HL-60/S4 treated with phorbol 12-myristate 13-acetate at 8.2 ng/mL for 4 days and 3 days (cell line): ENCODE data around the gene KCNMA1.

Experiments used
- in situ Hi-C: fragments of 300-500 bp; cut with MboI; formaldehyde crosslinking; loops from 2 replicates; pipeline ENCODE4 v1.15.0; 2022; ENCODE audit warnings: low sequenced_read_pairs

Gene KCNMA1

DNA sequence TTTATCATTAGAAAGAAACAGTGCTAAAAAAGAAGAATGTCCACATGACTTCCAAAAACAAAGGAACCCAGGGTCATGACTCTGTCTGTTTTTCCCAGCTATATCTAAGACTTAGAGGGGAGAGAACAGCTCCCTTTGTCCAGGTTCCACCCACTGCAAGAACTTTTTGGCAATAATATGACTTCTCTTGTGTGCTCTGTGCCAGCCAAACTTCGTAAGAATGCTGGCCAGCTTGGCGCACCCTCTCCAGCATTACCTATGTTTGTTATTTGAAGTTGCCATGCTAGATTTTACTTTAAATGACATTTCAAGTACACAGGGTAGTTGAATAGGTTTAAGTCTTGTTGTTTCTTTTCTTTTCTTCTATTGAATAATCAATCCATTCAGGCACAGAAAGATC, 371.4 kb downstream of the KCNMA1 start:
- in situ Hi-C loops: no loop called here

DNA sequence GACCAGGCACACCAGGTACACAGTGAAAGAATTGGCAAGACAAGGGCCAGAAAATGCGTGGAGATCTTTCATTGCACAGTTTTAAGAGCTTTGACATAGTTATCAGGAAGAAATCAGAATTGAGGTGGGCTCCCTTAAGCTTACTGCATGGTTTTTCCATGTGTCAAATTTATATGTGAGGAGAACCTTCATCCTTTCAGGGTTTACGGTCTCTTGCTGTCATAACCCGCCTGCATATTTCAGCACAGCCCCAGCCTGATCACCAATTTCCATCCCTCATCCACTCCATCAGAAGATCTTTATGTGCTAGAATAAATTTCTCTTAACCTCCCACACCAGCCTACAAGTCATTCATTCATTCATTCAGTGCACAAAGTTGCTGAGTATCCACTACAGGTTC, 373.1 kb downstream of the KCNMA1 start:
- in situ Hi-C loops: no loop called here

DNA sequence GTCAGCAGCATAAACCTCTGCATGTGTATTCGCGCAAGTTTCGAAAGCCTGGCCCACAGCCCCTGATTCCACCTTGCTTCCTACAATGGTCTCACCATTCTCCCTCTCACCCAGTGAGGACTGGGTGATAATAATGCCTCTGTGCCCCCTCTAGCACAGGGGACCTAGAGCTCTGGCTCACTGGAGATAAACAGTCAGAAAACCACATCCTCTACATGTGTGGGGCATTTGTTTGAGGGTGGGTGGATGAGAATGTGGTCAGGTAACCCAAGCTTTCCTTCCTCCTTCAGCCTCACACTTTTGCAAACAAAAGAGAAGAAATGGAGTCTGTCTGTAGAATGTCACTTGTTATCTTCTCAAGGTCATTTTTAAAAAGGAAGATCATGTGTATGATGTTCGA, 373.5 kb downstream of the KCNMA1 start:
- in situ Hi-C loops: no loop called here

DNA sequence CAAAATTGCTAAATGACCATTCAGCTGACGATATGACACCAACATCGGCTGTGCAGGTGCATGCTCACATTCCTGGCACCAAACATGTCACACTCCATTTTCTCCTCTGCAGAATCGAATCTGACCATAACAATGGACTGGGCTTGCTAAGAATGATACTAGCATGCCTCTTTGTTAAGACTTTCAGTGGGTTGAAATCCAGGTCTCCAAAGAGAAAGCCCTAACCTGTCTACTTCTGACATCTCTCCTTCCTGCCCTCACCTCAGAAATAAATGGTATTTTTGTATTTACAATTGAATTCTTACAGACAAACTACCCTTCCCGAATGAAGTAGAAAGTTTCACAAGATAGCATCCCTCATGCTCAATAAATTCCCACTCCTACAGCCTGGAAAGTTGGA, 373.9 kb downstream of the KCNMA1 start:
- in situ Hi-C loops: no loop called here

DNA sequence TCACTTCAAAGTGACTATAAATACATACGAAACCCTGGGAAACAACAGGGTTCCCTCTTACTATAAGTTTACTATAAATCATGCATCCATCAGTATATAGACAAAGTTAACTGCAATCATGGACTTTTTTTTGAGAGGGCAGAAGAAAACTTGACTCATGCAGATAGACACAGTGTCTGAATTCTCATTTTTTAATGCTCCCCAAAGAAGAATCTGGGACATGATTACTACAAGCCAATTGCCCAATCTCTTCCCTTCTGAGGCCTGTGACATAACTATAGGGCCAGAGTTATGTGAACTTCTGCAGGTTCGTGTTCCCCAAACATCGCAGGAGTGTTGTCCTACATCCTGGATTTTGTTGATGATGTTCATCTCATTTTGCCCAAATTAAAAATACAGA, 376.5 kb downstream of the KCNMA1 start:
- in situ Hi-C loops: no loop called here

DNA sequence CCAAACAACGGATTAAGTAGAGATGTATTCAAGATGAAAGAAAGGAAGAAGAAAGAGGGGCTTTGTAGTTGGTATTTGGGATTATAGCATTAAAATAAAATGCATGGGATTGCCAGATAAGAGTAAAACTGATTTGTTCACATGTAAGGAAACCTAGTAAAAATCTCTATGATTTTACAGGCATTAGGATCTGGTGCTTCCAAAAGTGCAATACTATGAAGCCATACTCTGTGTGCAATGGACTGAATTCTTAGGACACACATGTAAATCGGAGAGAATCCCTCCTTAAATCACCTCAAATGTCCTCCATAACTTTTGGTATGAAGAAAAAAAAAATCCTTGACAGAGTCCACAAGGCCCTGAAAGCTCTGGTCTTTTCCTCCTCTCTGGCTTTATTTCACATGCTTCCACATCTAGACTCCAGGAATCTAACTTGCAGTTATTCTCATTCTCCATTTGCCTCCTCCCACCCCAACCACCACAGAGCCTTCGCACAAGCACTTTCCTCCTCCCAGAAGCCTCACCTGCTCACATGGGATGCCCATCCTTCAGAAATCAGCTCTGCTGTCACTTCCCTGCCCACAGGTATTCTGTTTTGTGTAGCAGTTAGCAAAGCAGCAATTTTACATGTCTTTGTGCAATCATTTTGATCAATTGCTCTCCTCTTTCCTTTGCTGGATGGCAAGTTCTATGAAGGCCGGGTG, 378.3 kb downstream of the KCNMA1 start:
- in situ Hi-C loops: loop anchor here (10.0 kb wide), 1 partner anchor 385 kb away; no protein-coding TSS in a partner anchor

DNA sequence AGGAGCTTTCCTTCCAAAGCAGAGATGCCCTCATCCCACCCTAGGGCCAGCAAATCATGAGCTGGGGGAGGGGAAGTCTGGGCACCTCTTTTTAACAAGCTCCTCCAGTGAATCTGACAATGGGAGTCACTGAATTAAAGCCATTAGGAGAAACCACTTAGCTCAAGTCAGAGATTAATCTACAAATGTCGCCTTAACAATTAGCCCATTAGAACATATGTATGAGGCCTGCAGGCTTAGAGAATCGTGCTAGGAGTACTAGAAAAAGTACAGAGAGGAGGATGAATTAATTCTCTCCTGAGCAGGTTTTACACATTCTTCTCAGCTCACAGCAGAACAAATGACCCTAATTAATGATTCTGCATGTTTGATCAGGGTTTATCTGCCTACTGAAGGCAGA, 381.3 kb downstream of the KCNMA1 start:
- in situ Hi-C loops: loop anchor here (10.0 kb wide), 1 partner anchor 388 kb away; no protein-coding TSS in a partner anchor

DNA sequence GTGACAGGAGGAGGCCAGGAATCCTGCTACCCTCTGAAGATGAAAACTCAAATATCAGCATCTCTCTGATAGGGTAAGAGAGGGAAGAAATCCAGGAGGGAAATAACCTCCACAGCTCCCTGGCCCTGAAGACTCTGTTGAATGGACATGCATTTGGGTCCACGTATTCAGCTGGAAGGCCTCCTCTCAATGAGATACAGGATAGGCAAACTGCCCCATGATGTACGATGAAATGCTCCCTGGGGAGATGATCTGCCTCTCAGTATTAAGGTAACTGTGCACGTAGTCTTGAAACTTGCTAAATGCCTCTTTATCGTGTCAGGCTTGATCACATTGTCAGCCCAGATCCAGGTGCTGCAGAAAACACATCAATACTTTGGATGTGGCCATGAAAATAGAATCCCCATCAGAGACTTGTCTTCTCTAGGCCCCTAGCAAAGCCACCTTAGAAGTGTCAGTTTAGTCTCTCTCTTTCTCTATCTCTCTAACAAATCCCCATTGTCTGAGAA, 384.0 kb downstream of the KCNMA1 start:
- in situ Hi-C loops: loop anchor here (10.0 kb wide), 1 partner anchor 391 kb away; no protein-coding TSS in a partner anchor

DNA sequence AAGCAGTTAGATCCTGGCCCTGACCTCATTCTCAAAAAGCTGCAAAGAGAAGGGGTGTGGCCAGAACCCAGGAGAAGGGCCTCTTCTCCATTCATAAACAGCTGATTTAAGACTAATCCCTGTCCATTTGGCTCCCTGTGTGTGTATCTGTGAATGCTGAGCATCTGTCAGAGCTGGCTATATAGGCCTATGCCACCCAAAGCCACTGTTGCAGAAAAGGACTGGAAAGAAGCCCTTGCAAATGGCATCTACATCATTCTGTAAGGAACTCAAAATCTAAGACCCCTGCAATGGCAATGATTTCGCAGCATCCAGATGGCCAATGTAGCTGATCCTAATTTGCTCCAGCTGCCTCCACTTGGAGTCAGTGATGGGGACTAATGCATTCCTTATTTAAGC, 384.5 kb downstream of the KCNMA1 start:
- in situ Hi-C loops: loop anchor here (10.0 kb wide), 1 partner anchor 392 kb away; no protein-coding TSS in a partner anchor

DNA sequence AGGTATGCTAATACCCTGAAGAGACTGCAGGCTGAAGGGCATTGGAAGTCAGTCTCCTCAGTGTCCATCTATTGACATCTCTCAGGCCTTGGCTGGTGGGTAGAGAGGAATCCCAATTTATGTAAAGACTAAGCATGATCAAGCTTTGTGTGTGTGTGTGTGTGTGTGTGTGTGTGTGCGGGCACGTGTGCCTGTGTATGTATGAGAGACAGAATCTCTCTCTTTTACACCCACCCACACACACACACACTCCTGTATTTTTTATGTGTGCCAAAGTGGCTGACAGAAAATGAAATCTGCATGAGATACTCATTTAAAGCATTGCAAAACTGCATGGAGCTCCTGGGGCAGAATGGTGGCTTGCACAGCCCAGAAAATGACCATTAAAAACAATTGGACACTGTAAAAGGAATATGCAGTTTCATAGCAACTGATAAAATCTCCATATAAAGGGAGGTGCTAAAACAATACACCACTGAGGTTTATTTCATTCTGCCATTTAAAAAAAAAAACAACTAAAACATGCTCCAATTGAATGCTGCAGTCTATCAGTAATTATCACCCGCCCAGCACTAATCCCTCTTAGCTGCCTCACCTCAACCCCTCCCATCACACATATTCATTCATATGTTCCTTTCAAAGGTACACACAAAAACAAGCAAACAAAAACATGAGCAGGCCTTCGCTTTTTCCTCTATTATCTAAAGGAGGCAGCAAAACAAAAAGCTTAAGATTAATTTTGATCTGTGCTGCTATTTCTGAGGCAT, 385.0 kb downstream of the KCNMA1 start:
- in situ Hi-C loops: loop anchor here (10.0 kb wide), 1 partner anchor 392 kb away; no protein-coding TSS in a partner anchor

DNA sequence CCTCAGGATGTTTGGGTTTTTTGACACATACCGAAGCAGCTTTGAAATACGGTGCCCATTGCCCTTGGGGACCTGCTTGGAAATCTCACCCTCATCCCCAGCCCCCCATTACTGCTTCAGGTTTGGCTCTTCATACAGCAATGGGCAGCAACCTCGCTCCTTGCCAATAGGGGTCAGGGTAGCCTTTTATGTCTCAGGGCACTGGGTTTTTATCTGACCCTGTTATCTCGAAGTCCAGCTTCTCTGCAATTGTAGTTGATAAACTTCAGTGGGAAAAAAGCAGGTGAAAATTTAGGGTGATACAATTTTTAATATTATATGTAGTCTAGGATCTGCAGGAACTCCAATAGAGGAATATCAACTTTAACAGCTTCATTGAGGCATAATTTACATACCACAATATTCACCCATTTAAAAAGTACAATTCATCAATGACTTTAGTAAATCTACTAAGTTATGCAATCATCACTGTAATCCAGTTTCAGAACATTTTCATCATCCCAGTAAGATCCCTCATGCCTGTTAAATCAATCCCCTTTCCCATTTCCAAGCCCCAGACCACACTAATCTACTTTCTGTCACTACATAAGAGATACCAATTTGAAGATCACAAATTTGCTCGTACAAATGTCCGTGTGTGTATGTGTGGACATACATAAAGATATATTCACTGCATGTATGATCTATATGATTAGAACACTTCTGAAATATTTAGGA, 386.2 kb downstream of the KCNMA1 start:
- in situ Hi-C loops: loop anchor here (10.0 kb wide), 1 partner anchor 393 kb away; no protein-coding TSS in a partner anchor

DNA sequence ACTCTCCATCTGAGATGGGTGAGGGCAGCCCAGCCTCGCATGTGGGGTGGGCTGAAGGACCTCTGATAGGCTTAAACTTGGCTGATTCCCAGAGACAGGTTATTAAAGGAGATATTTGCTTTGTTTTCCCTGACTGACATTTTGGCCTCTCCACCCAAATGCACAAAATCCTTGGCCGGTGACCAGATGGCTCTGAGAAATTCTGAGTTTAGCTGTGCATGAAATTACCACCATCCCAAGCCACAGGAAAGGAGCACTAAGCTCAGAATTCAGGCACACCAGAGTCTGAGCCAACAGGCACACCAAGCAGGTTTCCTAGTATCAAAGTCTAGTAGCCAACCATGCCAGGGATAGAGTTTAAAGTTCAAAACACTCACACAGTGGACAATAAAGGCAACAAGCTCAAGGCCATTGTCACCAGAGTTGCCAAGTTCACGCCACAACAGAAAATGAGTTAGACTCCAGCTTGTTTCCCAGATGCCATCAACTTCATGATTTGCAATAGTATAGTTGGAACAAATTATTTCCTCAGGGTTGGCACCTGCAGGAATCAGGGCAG, 387.6 kb downstream of the KCNMA1 start:
- in situ Hi-C loops: loop anchor here (10.0 kb wide), 1 partner anchor 395 kb away; no protein-coding TSS in a partner anchor

DNA sequence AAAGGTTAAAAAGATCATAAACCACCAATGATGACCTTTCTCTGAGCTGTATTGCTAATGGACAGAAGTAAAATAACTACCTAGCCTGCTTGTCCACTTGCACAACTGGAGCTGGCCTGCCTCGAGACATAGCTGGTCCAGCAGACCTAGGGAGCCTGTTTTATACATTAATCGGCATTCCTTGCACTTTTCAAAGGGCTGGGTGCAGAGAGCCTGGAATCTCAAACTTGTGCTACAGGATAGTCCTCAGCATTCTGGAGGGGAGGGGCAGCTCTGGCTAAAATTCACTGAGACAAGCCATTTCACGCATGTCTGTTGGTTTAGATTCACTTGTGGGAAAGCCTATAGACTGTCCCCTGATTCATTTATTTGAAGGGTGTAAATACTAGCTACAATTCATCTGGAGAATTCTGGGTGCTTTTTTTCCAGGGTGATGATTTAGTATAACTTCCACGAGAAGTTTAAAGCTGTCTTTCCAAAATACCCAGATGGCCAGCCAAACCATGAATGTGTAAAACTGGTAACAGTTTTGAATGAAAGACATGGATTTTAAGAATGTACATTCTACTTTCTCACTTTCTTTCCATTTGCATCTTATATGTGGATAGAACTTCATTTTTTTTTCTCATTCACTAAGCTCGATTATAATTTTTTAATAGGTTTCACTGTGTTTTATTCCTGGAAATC, 389.4 kb downstream of the KCNMA1 start:
- in situ Hi-C loops: no loop called here

DNA sequence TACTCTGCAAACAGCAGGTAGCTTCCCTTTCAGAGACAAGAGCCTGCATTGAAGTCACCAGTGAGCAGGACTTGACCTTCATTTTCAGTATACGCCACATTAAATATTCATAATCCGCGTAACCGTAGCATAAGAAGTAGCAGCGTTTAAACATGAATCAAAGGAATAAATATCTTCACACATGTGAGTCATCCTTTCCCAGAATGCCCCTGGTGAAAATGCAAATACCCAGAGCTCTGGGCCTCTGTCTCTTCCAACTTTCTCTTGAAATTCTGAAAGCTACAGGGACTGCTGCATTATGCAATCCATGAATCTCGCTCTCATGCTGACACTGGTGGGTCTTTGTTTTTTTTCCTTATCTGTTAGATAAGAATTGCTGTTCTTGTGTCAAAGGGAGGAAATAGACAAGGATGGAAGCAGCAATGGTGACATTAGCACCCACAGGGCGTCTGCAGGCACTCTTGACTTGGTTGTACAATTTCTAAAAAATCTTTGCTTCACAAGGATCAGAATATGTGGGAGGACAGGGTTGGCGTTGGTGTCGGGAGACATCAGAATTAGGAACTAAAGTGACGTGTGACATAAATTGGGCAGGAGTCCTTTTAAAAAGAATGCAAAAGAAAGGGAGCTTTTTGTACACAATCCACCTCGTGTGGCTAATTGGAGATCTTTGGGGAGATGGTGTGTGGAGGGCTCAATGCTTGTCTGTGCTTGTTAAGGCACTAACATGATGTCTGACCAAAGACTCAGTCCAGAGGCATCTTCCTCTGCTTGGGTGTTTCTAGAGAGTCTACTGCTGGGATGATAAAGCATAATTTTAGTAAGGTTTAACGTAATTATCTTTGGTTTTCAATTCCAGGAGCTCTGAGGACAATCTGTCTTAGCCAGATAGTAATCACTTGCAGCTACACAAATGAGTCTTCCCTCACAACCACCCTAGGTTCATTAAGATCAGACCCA, 390.3 kb downstream of the KCNMA1 start:
- in situ Hi-C loops: no loop called here

DNA sequence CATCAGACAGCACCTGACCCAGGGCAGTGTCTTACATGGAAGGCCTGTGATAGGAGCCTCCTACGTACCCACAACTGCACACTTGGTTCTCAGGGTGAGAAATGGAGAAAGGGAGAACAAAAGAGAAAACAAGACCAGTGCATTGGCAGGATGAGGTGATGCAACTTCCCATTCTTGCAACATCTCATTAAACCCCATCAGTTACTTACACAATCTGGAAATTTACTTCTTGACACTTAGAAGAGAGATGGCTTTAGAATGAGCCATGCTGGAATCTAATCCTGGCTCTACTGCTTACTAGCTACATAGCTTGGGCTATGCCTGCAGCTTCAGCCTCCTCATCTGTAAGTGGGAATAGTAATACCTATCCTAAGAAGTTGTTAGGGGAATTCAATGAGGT, 391.7 kb downstream of the KCNMA1 start:
- in situ Hi-C loops: no loop called here

DNA sequence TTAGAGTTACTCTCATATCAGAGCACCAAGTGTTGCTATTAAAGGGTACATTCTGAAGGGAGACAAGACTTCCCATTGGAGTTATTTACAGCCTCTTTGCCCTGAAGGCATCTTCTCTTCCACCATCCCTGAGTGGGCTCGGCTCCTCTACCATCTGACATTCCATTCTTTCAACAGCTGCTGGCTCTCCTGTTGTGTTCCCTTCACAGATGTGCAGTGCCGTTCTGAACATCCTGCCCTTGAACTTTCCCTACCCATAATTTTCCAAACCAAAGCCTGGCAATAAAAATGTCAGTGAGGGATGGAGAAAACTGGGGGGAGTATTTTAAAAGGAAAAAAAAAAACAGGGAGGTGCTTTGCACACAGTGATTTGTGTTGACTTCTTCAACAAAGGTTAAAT, 392.9 kb downstream of the KCNMA1 start:
- in situ Hi-C loops: no loop called here

DNA sequence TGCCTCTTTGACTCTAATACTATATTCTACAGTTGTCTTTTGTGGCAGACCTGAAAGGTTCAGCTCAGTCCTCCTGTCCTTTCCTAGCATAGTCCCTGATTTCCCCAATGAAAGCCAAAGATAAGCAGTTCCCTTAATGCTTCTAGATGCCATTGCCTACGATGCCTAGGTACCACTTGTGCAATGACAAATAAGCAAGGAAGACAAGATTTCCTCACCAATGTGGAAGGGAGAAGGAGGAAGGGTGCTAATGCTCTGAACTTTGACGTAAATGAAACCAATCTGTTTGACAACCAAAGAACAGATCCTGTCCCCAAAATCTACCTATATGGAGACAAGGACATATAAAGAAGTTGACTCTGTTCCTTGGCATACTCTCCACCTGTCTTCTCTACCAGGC, 393.3 kb downstream of the KCNMA1 start:
- in situ Hi-C loops: no loop called here

DNA sequence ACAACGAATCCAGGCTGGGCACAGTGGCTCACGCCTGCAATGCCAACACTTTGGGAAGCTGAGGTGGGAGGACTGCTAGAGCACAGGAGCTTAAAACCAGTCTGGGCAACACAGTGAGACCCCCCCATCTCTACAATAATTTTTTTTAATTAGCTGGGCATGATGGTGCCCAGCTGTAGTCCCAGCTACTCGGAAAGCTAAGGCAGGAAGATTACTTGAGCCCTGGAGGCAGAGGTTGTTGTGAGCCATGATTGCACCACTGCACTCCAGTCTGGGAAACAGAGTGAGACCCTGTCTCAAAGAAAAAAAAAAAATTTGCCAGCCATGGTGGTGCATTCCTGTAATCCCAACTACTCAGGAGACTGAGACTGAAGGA, 396.3 kb downstream of the KCNMA1 start:
- in situ Hi-C loops: no loop called here

DNA sequence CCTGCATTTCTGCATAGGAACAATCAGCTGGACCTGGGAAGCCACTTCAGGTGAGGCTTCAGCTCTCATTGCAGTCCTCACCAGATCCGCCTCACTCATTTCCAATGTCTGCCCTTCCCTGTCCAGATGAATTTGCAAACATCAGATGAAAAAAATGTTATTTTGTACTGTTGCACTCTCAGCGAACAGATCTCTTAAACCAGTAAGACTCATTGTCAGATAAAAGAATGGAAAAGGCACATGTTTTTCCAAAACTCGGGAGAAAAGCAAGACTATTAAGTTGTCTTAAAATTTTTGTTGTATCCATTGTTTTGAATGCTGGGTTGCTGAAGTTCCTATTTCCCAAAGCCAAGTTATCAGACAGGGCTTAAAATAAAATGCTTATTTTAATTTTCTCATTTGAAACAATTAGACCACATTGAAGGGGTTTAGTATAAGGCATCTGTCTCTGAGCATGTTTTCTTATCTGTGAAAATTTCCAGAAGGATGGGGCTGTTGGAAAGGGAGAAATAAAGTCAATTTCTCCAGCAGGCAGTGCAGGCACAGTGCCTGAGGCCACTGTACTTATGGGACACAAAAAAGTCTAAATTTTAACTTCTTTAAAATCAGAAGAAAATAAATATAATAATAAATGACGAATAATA, 396.8 kb downstream of the KCNMA1 start:
- in situ Hi-C loops: no loop called here
